Fibroblast of lung (primary cell): Measurements from ENCODE around the gene ZNF277. TPM values are rescaled to one million over a fixed set of nuclear protein-coding genes. Genes with fewer than 3 reads are reported as not detected.

Source experiments
- DNase-seq, 2 donors: peaks; one replicate each; pipeline versions ENCODE4 v3.0.0 to v3.0.0-alpha.2; 2010; ENCODE audit warnings: low read depth in 2 of 2
- H2AFZ ChIP-seq: 2 replicates; pipeline ENCODE4 v1.5.1; 2012; ENCODE audit warnings: low read length, control low read depth, inconsistent platforms
- H3K27ac ChIP-seq: 2 replicates; pipeline ENCODE4 v1.5.1; 2011; ENCODE audit warnings: low read length, control low read depth; ENCODE audit not compliant: insufficient read depth
- H3K27me3 ChIP-seq: 2 replicates; pipeline ENCODE4 v1.5.1; 2011; ENCODE audit warnings: mild to moderate bottlenecking, low read length; ENCODE audit not compliant: control insufficient read depth, insufficient read depth
- H3K36me3 ChIP-seq: 2 replicates; pipeline ENCODE4 v1.5.1; 2011; ENCODE audit warnings: low read length; ENCODE audit not compliant: control insufficient read depth, insufficient read depth
- H3K4me1 ChIP-seq: 2 replicates; pipeline ENCODE4 v1.5.1; 2011; ENCODE audit warnings: low read length; ENCODE audit not compliant: control insufficient read depth, insufficient read depth; ENCODE audit errors: extremely low read depth
- H3K4me2 ChIP-seq: 2 replicates; pipeline ENCODE4 v1.5.1; 2011; ENCODE audit warnings: low read length, control low read depth; ENCODE audit not compliant: insufficient read depth; ENCODE audit errors: extremely low read depth
- H3K4me3 ChIP-seq, 4 experiments: fragments of 200-600 bp in 1 of 4; sonication (generic) in 1 of 4; replicated peaks in 1 of 4; 2 replicates each; pipeline ENCODE4 v1.5.1; 2011 to 2016; ENCODE audit warnings: low read length in 4 of 4, low read depth in 3 of 4, mild to moderate bottlenecking in 3 of 4, control low read depth in 2 of 4, inconsistent platforms in 1 of 4, mixed read lengths in 1 of 4; ENCODE audit not compliant: insufficient read depth in 1 of 4; ENCODE audit errors: control extremely low read depth in 1 of 4
- H3K79me2 ChIP-seq: 2 replicates; pipeline ENCODE4 v1.5.1; 2012; ENCODE audit warnings: mild to moderate bottlenecking, low read length, inconsistent platforms; ENCODE audit not compliant: control insufficient read depth, insufficient read depth
- H3K9ac ChIP-seq: 2 replicates; pipeline ENCODE4 v1.5.1; 2011; ENCODE audit warnings: mild to moderate bottlenecking, low read length, control low read depth; ENCODE audit not compliant: insufficient read depth
- H3K9me3 ChIP-seq: 2 replicates; pipeline ENCODE4 v1.5.1; 2012; ENCODE audit warnings: low read depth, low read length; ENCODE audit not compliant: control insufficient read depth, insufficient read depth
- H4K20me1 ChIP-seq: 2 replicates; pipeline ENCODE4 v1.5.1; 2011; ENCODE audit warnings: low read length; ENCODE audit not compliant: control insufficient read depth, insufficient read depth; ENCODE audit errors: extremely low read depth
- EZH2 ChIP-seq: IDR thresholded peaks from 2 replicates; pipeline ENCODE4 v1.5.1; 2012; ENCODE audit warnings: low read length, control low read depth, mild to moderate bottlenecking; ENCODE audit errors: missing control alignments
- polyA plus RNA-seq, 2 donors: library from polyadenylated mRNA; depleted of rRNA in 1 of 2; stranded (reverse) in 1 of 2; unstranded in 1 of 2; fragments of >200 nt; gene quantifications; 2 replicates each; pipeline ENCODE4 v1.2.1, GENCODE V29; 2011 to 2012; ENCODE audit warnings: missing spikeins in 1 of 2
- total RNA-seq: library from RNA; depleted of rRNA; stranded (reverse); fragments of >200 nt; gene quantifications from 2 replicates; pipeline ENCODE4 v1.2.1, GENCODE V29; 2014
- TF ChIP-seq, protein P1 (sequence below), 2 donors: IDR thresholded peaks in 1 of 2; conservative IDR thresholded peaks in 1 of 2; 1 replicate in 1 of 2; 2 replicates in 1 of 2; pipeline ENCODE4 v1.5.1; 2011 to 2012; ENCODE audit warnings: low read length in 2 of 2, control low read depth in 1 of 2, inconsistent platforms in 1 of 2, low read depth in 1 of 2, mild to moderate bottlenecking in 1 of 2

Gene ZNF277
- total and polyA plus RNA-seq, 2 donors (not counting 1 experiment from before 2014, with no cell fraction given), result 23.1 to 66.6 TPM

DNA sequence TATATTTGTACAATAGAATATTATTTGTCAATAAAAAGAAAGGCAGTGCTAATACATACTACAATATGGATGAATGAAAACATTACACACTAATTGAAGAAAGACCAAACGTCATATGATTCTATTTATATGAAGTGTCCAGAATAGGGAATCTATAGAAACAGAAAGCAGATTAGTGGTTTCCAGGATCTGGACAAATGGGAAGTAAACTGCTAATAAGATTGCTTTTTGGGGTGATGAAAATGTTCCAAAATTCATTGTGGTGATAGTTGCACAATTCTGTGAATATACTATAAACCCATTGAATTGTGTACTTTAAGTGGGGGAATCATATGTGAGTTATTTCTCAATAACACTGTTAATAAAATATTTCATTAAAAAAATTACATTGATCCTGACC is 165.6 kb downstream of the ZNF277 start:
- H3K4me2 ChIP-seq, result no peak overlapping the region
- H3K4me1 ChIP-seq, result no peaks in the 10 kb centered on the region
- H3K4me3 ChIP-seq, result no peak overlapping the region
- H3K9ac ChIP-seq, result no peak overlapping the region
- H2AFZ ChIP-seq, result no peak overlapping the region
- no peaks in the 10 kb centered on the region for H3K36me3 ChIP-seq
- TF ChIP-seq, protein P1, sequence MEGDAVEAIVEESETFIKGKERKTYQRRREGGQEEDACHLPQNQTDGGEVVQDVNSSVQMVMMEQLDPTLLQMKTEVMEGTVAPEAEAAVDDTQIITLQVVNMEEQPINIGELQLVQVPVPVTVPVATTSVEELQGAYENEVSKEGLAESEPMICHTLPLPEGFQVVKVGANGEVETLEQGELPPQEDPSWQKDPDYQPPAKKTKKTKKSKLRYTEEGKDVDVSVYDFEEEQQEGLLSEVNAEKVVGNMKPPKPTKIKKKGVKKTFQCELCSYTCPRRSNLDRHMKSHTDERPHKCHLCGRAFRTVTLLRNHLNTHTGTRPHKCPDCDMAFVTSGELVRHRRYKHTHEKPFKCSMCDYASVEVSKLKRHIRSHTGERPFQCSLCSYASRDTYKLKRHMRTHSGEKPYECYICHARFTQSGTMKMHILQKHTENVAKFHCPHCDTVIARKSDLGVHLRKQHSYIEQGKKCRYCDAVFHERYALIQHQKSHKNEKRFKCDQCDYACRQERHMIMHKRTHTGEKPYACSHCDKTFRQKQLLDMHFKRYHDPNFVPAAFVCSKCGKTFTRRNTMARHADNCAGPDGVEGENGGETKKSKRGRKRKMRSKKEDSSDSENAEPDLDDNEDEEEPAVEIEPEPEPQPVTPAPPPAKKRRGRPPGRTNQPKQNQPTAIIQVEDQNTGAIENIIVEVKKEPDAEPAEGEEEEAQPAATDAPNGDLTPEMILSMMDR (conservative IDR thresholded peaks at IDR 0.05 in 1 of 2, IDR thresholded peaks at IDR 0.05 in 1 of 2; ENCODE audit: low read depth in 1 of 2, low read length in 2 of 2), result no peak
- TF ChIP-seq EZH2, result no peak
- H3K79me2 ChIP-seq, result no peaks in the 10 kb centered on the region
- H3K27me3 ChIP-seq, result no peaks in the 10 kb centered on the region
- H3K27ac ChIP-seq, result no peak overlapping the region
- no peaks in the 10 kb centered on the region for H4K20me1 ChIP-seq
- DNase-seq, result peak in 1 of 2 donors; percentile 72
- H3K9me3 ChIP-seq, result no peaks in the 10 kb centered on the region

DNA sequence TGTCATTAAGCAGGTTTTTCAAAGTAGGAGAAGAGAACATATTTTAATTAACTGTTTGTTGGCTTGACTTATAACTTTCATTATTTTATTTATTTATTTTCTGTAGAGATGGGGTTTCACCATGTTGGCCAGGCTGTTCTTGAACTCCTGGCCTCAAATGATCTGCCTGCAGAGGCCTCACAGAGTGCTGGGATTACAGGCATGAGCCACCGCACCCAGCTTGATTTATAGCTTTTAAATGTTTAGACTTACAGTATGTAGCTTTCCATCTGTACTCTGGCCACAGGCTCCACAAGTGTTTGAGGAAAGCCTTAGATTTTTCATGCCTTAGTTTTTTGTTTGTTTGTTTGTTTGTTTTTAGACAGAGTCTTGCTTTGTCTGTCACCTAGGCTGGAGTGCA is 171.1 kb downstream of the ZNF277 start:
- Histone ChIP-seq H3K79me2 (no peaks in the 10 kb centered on the region), H3K4me1 (no peaks in the 10 kb centered on the region), H3K4me3 (no peak overlapping the region), H3K27me3 (no peaks in the 10 kb centered on the region), H3K27ac (no peak overlapping the region), H3K9me3 (no peaks in the 10 kb centered on the region), H2AFZ (no peak overlapping the region), H3K9ac (no peak overlapping the region), H4K20me1 (no peaks in the 10 kb centered on the region), H3K36me3 (no peaks in the 10 kb centered on the region), H3K4me2 (no peak overlapping the region)
- TF ChIP-seq EZH2, result no peak
- TF ChIP-seq, protein P1 (conservative IDR thresholded peaks at IDR 0.05 in 1 of 2, IDR thresholded peaks at IDR 0.05 in 1 of 2; ENCODE audit: low read depth in 1 of 2, low read length in 2 of 2), result no peak
- peak in 1 of 2 donors; percentile 22 for DNase-seq

DNA sequence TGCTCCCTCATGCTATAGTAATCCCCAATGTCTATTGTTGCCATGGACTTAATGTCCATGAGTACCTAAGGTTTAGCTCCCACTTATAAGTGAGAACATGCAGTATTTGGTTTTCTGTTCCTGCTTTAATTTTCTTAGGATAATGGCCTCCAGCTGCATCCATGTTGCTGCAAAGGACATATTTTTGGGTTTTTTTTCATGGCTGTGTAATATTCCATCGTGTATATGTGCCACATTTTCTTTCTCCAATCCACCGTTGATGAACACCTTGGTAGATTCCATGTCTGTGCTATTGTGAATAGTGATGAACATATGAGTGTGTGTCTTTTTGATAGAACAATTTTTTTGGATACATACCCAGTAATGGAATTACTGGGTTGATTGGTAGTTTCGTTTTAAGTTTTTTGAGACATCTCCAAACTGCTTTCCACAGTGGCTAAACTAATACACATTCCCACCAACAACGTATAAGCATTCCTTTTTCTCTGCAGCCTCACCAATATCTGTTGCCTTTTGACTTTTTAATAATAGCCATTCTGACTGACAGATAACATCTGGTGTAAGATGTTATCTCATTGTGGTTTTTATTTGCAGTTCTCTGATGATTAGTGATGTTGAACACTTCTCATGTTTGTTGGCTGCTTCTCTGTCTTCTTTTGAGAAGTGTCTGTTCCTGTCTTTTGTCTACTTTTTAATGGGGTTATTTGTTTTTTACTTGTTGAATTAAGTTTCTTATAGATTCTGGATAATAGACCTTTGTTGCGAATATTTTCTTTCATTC is 175.0 kb downstream of the ZNF277 start:
- DNase-seq, result no peak
- Histone ChIP-seq H3K4me3 (no peak overlapping the region), H3K9me3 (no peaks in the 10 kb centered on the region), H2AFZ (no peak overlapping the region), H3K27me3 (no peaks in the 10 kb centered on the region), H4K20me1 (no peaks in the 10 kb centered on the region), H3K4me1 (no peaks in the 10 kb centered on the region), H3K4me2 (no peak overlapping the region), H3K79me2 (no peaks in the 10 kb centered on the region), H3K9ac (no peak overlapping the region), H3K36me3 (no peaks in the 10 kb centered on the region), H3K27ac (no peak overlapping the region)
- TF ChIP-seq, protein P1 (conservative IDR thresholded peaks at IDR 0.05 in 1 of 2, IDR thresholded peaks at IDR 0.05 in 1 of 2; ENCODE audit: low read depth in 1 of 2, low read length in 2 of 2), result no peak
- no peak for TF ChIP-seq EZH2
